ENCODE data around the gene HIBADH.

Gene HIBADH

GRCh38 chr7:27693794-27694193 lies 31.1 kb upstream of the HIBADH start:
- no peaks in the 10 kb centered on the region for H3K9me3 ChIP-seq
- TF ChIP-seq CTCF (IDR thresholded peaks at IDR 0.05; ENCODE audit: low read depth, low read length): no peak
- DNase-seq: no peak
- no peak overlapping the region for H3K4me3 ChIP-seq (ENCODE audit: low read depth, low read length)
- H3K27me3 ChIP-seq: no peaks in the 10 kb centered on the region
- H3K36me3 ChIP-seq: no peaks in the 10 kb centered on the region
- H3K4me1 ChIP-seq: no peaks in the 10 kb centered on the region

- H3K9me3 ChIP-seq: no peaks in the 10 kb centered on the region
- no peak overlapping the region for H3K4me3 ChIP-seq (ENCODE audit: low read depth, low read length)
- H3K27me3 ChIP-seq: no peaks in the 10 kb centered on the region
- no peak for TF ChIP-seq CTCF (IDR thresholded peaks at IDR 0.05; ENCODE audit: low read depth, low read length)
- DNase-seq: no peak
- H3K36me3 ChIP-seq: no peaks in the 10 kb centered on the region
- H3K4me1 ChIP-seq: no peaks in the 10 kb centered on the region
Measured at GRCh38 chr7:27690649-27691048, 28.0 kb upstream of the HIBADH start.

- peak; percentile 40 for DNase-seq
- Histone ChIP-seq H3K27me3 (no peaks in the 10 kb centered on the region), H3K9me3 (no peaks in the 10 kb centered on the region), H3K4me3 (ENCODE audit: low read depth, low read length) (no peak overlapping the region), H3K4me1 (no peaks in the 10 kb centered on the region), H3K36me3 (no peaks in the 10 kb centered on the region)
- peak; percentile 61 for TF ChIP-seq CTCF (IDR thresholded peaks at IDR 0.05; ENCODE audit: low read depth, low read length)
Measured at GRCh38 chr7:27689591-27690164, 27.0 kb upstream of the HIBADH start.

- Histone ChIP-seq H3K27me3 (no peaks in the 10 kb centered on the region), H3K9me3 (no peaks in the 10 kb centered on the region), H3K4me1 (no peaks in the 10 kb centered on the region), H3K4me3 (ENCODE audit: low read depth, low read length) (no peak overlapping the region), H3K36me3 (no peaks in the 10 kb centered on the region)
- no peak for TF ChIP-seq CTCF (IDR thresholded peaks at IDR 0.05; ENCODE audit: low read depth, low read length)
- DNase-seq: no peak
Measured at GRCh38 chr7:27689150-27689549, 26.5 kb upstream of the HIBADH start.

GRCh38 chr7:27688646-27689045 lies 26.0 kb upstream of the HIBADH start:
- H3K27me3 ChIP-seq: no peaks in the 10 kb centered on the region
- no peaks in the 10 kb centered on the region for H3K9me3 ChIP-seq
- no peak overlapping the region for H3K4me3 ChIP-seq (ENCODE audit: low read depth, low read length)
- TF ChIP-seq CTCF (IDR thresholded peaks at IDR 0.05; ENCODE audit: low read depth, low read length): no peak
- H3K36me3 ChIP-seq: no peaks in the 10 kb centered on the region
- H3K4me1 ChIP-seq: no peaks in the 10 kb centered on the region
- no peak for DNase-seq

- no peak for DNase-seq
- Histone ChIP-seq H3K4me3 (ENCODE audit: low read depth, low read length) (no peak overlapping the region), H3K9me3 (no peaks in the 10 kb centered on the region), H3K4me1 (no peaks in the 10 kb centered on the region), H3K27me3 (no peaks in the 10 kb centered on the region), H3K36me3 (no peaks in the 10 kb centered on the region)
- no peak for TF ChIP-seq CTCF (IDR thresholded peaks at IDR 0.05; ENCODE audit: low read depth, low read length)
Measured at GRCh38 chr7:27688056-27688455, 25.4 kb upstream of the HIBADH start.
